Activated naive CD8-positive, alpha-beta T cell (primary cell): ENCODE measurements around the gene HCN4.
"Not testable (repeated sequence)": the region's sequence is repeated elsewhere in the genome, so short reads cannot be mapped to it uniquely, and the experiment has no call there.

Experiments used
- H3K27ac Mint-ChIP-seq: one replicate; pipeline ENCODE4 v1.8.0; 2021; ENCODE audit warnings: mixed read lengths
- H3K27me3 Mint-ChIP-seq: one replicate; pipeline ENCODE4 v1.8.0; 2021; ENCODE audit warnings: mixed read lengths
- H3K36me3 Mint-ChIP-seq: one replicate; pipeline ENCODE4 v1.8.0; 2021; ENCODE audit warnings: mixed read lengths
- H3K4me1 Mint-ChIP-seq: one replicate; pipeline ENCODE4 v1.8.0; 2021; ENCODE audit warnings: low read depth, mixed read lengths
- H3K4me3 Mint-ChIP-seq: one replicate; pipeline ENCODE4 v1.8.0; 2021; ENCODE audit warnings: mild to moderate bottlenecking, mixed read lengths
- H3K9me3 Mint-ChIP-seq: one replicate; pipeline ENCODE4 v1.8.0; 2021; ENCODE audit warnings: low read depth, mixed read lengths

HCN4 gene

GRCh38 chr15:73318463-73319351 is 50.1 kb downstream of the HCN4 start:
- Mint-ChIP-seq H3K27ac (no peak overlapping the region), H3K4me3 (no peak overlapping the region), H3K9me3 (no peaks in the 10 kb centered on the region), H3K4me1 (no peaks in the 10 kb centered on the region), H3K36me3 (no peaks in the 10 kb centered on the region), H3K27me3 (peaks cover 16% of the 10 kb centered on the region)

GRCh38 chr15:73317651-73318462 is 50.9 kb downstream of the HCN4 start:
- Mint-ChIP-seq H3K27me3 (peaks cover 16% of the 10 kb centered on the region), H3K4me1 (no peaks in the 10 kb centered on the region), H3K36me3 (no peaks in the 10 kb centered on the region), H3K27ac (no peak overlapping the region), H3K4me3 (no peak overlapping the region), H3K9me3 (no peaks in the 10 kb centered on the region)

- no peaks in the 10 kb centered on the region for H3K9me3 Mint-ChIP-seq
- no peaks in the 10 kb centered on the region for H3K36me3 Mint-ChIP-seq
- no peak overlapping the region for H3K4me3 Mint-ChIP-seq
- no peaks in the 10 kb centered on the region for H3K4me1 Mint-ChIP-seq
- peaks cover 10% of the 10 kb centered on the region for H3K27me3 Mint-ChIP-seq
- H3K27ac Mint-ChIP-seq, result no peak overlapping the region
These were observed 54.9 kb downstream of the HCN4 start for GRCh38 chr15:73313861-73314260.

GRCh38 chr15:73308305-73308704 is 60.5 kb downstream of the HCN4 start:
- peaks cover 1% of the 10 kb centered on the region for H3K27me3 Mint-ChIP-seq
- no peak overlapping the region for H3K27ac Mint-ChIP-seq
- H3K4me1 Mint-ChIP-seq, result peaks cover 2% of the 10 kb centered on the region
- no peaks in the 10 kb centered on the region for H3K9me3 Mint-ChIP-seq
- H3K36me3 Mint-ChIP-seq, result no peaks in the 10 kb centered on the region
- H3K4me3 Mint-ChIP-seq, result no peak overlapping the region

GRCh38 chr15:73305331-73306211 is 63.2 kb downstream of the HCN4 start:
- no peaks in the 10 kb centered on the region for H3K27me3 Mint-ChIP-seq
- H3K9me3 Mint-ChIP-seq, result no peaks in the 10 kb centered on the region
- peaks cover 2% of the 10 kb centered on the region for H3K4me1 Mint-ChIP-seq
- peaks cover 2% of the 10 kb centered on the region for H3K36me3 Mint-ChIP-seq
- H3K4me3 Mint-ChIP-seq, result no peak overlapping the region
- no peak overlapping the region for H3K27ac Mint-ChIP-seq

GRCh38 chr15:73303636-73304035 is 65.1 kb downstream of the HCN4 start:
- Mint-ChIP-seq H3K27ac (no peak overlapping the region), H3K9me3 (no peaks in the 10 kb centered on the region), H3K27me3 (no peaks in the 10 kb centered on the region), H3K4me1 (peaks cover 2% of the 10 kb centered on the region), H3K36me3 (peaks cover 2% of the 10 kb centered on the region), H3K4me3 (no peak overlapping the region)

- H3K4me3 Mint-ChIP-seq, H3K27ac Mint-ChIP-seq, H3K4me1 Mint-ChIP-seq, H3K36me3 Mint-ChIP-seq, H3K27me3 Mint-ChIP-seq, H3K9me3 Mint-ChIP-seq: not testable (repeated sequence)
These were observed 68.5 kb downstream of the HCN4 start for GRCh38 chr15:73300286-73300685.

GRCh38 chr15:73298522-73299245 is 70.1 kb downstream of the HCN4 start:
- Mint-ChIP-seq H3K4me3 (no peak overlapping the region), H3K4me1 (peaks cover 2% of the 10 kb centered on the region), H3K36me3 (peaks cover 2% of the 10 kb centered on the region), H3K27me3 (no peaks in the 10 kb centered on the region), H3K9me3 (no peaks in the 10 kb centered on the region), H3K27ac (no peak overlapping the region)

- no peaks in the 10 kb centered on the region for H3K9me3 Mint-ChIP-seq
- H3K4me3 Mint-ChIP-seq, result no peak overlapping the region
- peaks cover 2% of the 10 kb centered on the region for H3K36me3 Mint-ChIP-seq
- no peaks in the 10 kb centered on the region for H3K4me1 Mint-ChIP-seq
- H3K27me3 Mint-ChIP-seq, result no peaks in the 10 kb centered on the region
- H3K27ac Mint-ChIP-seq, result no peak overlapping the region
These were observed 72.0 kb downstream of the HCN4 start for GRCh38 chr15:73296609-73297353.

GRCh38 chr15:73295630-73296286 is 73.0 kb downstream of the HCN4 start:
- H3K36me3 Mint-ChIP-seq, result peaks cover under 1% of the 10 kb centered on the region
- H3K4me3 Mint-ChIP-seq, result no peak overlapping the region
- H3K27ac Mint-ChIP-seq, result no peak overlapping the region
- no peaks in the 10 kb centered on the region for H3K27me3 Mint-ChIP-seq
- no peaks in the 10 kb centered on the region for H3K9me3 Mint-ChIP-seq
- H3K4me1 Mint-ChIP-seq, result no peaks in the 10 kb centered on the region

- Mint-ChIP-seq H3K36me3 (peaks cover 8% of the 10 kb centered on the region), H3K4me3 (no peak overlapping the region), H3K4me1 (no peaks in the 10 kb centered on the region), H3K27ac (no peak overlapping the region), H3K9me3 (no peaks in the 10 kb centered on the region), H3K27me3 (no peaks in the 10 kb centered on the region)
These were observed 75.0 kb downstream of the HCN4 start for GRCh38 chr15:73293773-73294172.

- Mint-ChIP-seq H3K27ac (no peak overlapping the region), H3K4me3 (no peak overlapping the region), H3K9me3 (no peaks in the 10 kb centered on the region), H3K36me3 (peaks cover 14% of the 10 kb centered on the region), H3K27me3 (no peaks in the 10 kb centered on the region), H3K4me1 (no peaks in the 10 kb centered on the region)
These were observed 77.3 kb downstream of the HCN4 start for GRCh38 chr15:73291441-73291840.

- Mint-ChIP-seq H3K36me3 (peaks cover 14% of the 10 kb centered on the region), H3K4me1 (no peaks in the 10 kb centered on the region), H3K27me3 (no peaks in the 10 kb centered on the region), H3K9me3 (no peaks in the 10 kb centered on the region), H3K4me3 (no peak overlapping the region), H3K27ac (no peak overlapping the region)
These were observed 81.7 kb downstream of the HCN4 start for GRCh38 chr15:73287019-73287418.
